ENCODE measurements around the gene IFIT2. TPM values are rescaled to one million over a fixed set of nuclear protein-coding genes. Genes with fewer than 3 reads are reported as not detected.
"Not testable (repeated sequence)": the region's sequence is repeated elsewhere in the genome, so short reads cannot be mapped to it uniquely, and the experiment has no call there.

IFIT2 gene
- total and polyA plus RNA-seq, 2 experiments from 2014 or later = 0.10 TPM; not detected in 1

- TF ChIP-seq REST (IDR thresholded peaks at IDR 0.05; ENCODE audit: unreplicated experiment) (no peak), NANOG (IDR thresholded peaks at IDR 0.05; ENCODE audit: borderline replicate concordance) (no peak), EZH2phosphoT487 (IDR thresholded peaks at IDR 0.05; ENCODE audit: unreplicated experiment) (no peak), ZNF114 (CRISPR knock-in tag; IDR thresholded peaks at IDR 0.05) (no peak), JUNB (IDR thresholded peaks at IDR 0.05; ENCODE audit: unreplicated experiment) (no peak), STAT1 (IDR thresholded peaks at IDR 0.05; ENCODE audit: unreplicated experiment) (no peak), POLR2AphosphoS5 (IDR thresholded peaks at IDR 0.05; ENCODE audit: low read depth) (no peak), ZNF331 (CRISPR knock-in tag; IDR thresholded peaks at IDR 0.05; ENCODE audit: low read depth) (no peak), CREB1 (CRISPR knock-in tag; IDR thresholded peaks at IDR 0.05; ENCODE audit: low read depth) (no peak), EZH2 (IDR thresholded peaks at IDR 0.05; ENCODE audit: low read depth, unreplicated experiment) (no peak), ETS1 (IDR thresholded peaks at IDR 0.05) (no peak)
- TF ChIP-seq, protein P1, sequence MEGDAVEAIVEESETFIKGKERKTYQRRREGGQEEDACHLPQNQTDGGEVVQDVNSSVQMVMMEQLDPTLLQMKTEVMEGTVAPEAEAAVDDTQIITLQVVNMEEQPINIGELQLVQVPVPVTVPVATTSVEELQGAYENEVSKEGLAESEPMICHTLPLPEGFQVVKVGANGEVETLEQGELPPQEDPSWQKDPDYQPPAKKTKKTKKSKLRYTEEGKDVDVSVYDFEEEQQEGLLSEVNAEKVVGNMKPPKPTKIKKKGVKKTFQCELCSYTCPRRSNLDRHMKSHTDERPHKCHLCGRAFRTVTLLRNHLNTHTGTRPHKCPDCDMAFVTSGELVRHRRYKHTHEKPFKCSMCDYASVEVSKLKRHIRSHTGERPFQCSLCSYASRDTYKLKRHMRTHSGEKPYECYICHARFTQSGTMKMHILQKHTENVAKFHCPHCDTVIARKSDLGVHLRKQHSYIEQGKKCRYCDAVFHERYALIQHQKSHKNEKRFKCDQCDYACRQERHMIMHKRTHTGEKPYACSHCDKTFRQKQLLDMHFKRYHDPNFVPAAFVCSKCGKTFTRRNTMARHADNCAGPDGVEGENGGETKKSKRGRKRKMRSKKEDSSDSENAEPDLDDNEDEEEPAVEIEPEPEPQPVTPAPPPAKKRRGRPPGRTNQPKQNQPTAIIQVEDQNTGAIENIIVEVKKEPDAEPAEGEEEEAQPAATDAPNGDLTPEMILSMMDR (conservative IDR thresholded peaks at IDR 0.05; ENCODE audit: low read depth in 2 of 2) = no peak
Measured at GRCh38 chr10:89314676-89315075, 12.8 kb downstream of the IFIT2 start (continued).

GRCh38 chr10:89318047-89318446 lies 16.2 kb downstream of the IFIT2 start:
- peaks cover 10% of the 10 kb centered on the region; the same call in 2 of the 3 replicates for H3K9me3 Mint-ChIP-seq
- H3K9me2 ChIP-seq (ENCODE audit: insufficient read depth); H3K4me1 Mint-ChIP-seq: not testable (repeated sequence)

DNA sequence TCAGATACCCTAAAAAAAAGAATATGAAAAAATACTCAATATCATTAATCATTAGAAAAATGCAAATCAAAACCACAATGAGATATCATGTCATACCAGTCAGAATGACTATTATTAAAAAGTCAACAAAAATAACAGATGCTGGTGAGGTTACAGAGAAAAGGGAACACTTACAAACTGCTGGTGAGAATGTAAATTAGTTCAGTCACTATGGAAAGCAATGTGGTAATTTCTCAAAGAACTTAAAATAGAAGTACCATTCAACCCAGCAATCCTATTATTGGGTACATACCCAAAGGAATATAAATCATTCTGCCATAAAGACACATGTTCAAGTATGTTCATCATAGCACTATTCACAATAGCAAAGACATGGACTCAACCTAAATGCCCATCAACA lies 23.2 kb downstream of the IFIT2 start:
- H3K27me3 ChIP-seq (ENCODE audit: insufficient read depth); H3K4me2 ChIP-seq; H2AFZ ChIP-seq; H3K4me3 ChIP-seq; H3K27ac ChIP-seq (ENCODE audit: low read depth); DNase-seq (ENCODE audit: low spot score); H3K79me2 ChIP-seq (replicated peaks; ENCODE audit: insufficient read depth); H3K27me3 Mint-ChIP-seq (ENCODE audit: insufficient read depth, low read depth, poor library complexity); H3K4me3 Mint-ChIP-seq; H3F3A ChIP-seq (replicated peaks; ENCODE audit: low read depth); H4K20me1 ChIP-seq (replicated peaks; ENCODE audit: insufficient read depth); H3K9me3 Mint-ChIP-seq; H3K27ac Mint-ChIP-seq; ATAC-seq; H3K36me3 ChIP-seq (ENCODE audit: insufficient read depth); H3K36me3 Mint-ChIP-seq (ENCODE audit: low read depth); H3K9me2 ChIP-seq (ENCODE audit: insufficient read depth): not testable (repeated sequence)
- H3K4me1 ChIP-seq (ENCODE audit: insufficient read depth) = peaks cover 16% of the 10 kb centered on the region
- peaks cover 30% of the 10 kb centered on the region for H3K4me1 Mint-ChIP-seq

More at GRCh38 chr10:89318047-89318446, 16.2 kb downstream of the IFIT2 start:
- ATAC-seq; H3K4me2 ChIP-seq; H4K20me1 ChIP-seq (replicated peaks; ENCODE audit: insufficient read depth); H2AFZ ChIP-seq; H3K27me3 ChIP-seq (ENCODE audit: insufficient read depth); H3K27ac ChIP-seq (ENCODE audit: low read depth); H3K36me3 ChIP-seq (ENCODE audit: insufficient read depth); H3K27me3 Mint-ChIP-seq (ENCODE audit: insufficient read depth, low read depth, poor library complexity); H3K27ac Mint-ChIP-seq; H3K36me3 Mint-ChIP-seq (ENCODE audit: low read depth); H3K4me1 ChIP-seq (ENCODE audit: insufficient read depth); H3F3A ChIP-seq (replicated peaks; ENCODE audit: low read depth); H3K79me2 ChIP-seq (replicated peaks; ENCODE audit: insufficient read depth); DNase-seq (ENCODE audit: low spot score); H3K4me3 Mint-ChIP-seq; H3K4me3 ChIP-seq: not testable (repeated sequence)

DNA sequence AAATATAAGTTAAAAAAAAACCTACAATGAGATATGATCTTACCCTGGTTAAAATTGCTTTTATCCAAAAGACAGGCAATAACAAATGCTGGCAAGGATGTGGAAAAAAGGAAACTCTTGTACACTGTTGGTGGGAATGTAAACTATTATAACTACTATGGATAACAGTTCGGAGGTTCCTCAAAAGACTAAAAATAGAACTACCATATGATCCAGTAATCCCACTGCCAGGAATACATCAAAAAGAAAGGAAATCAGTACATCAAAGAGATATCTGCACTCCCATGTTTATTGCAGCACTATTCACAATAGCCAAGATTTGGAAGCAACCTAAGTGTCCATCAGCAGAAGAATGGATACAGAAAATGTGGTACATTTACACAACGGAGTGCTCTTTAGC lies 24.0 kb downstream of the IFIT2 start:
- not testable (repeated sequence) for H3K79me2 ChIP-seq (replicated peaks; ENCODE audit: insufficient read depth); H3K36me3 Mint-ChIP-seq (ENCODE audit: low read depth); H3K27me3 Mint-ChIP-seq (ENCODE audit: insufficient read depth, low read depth, poor library complexity); H3K9me2 ChIP-seq (ENCODE audit: insufficient read depth); ATAC-seq; H3K4me3 ChIP-seq; H3K27me3 ChIP-seq (ENCODE audit: insufficient read depth); H3K9me3 Mint-ChIP-seq; H4K20me1 ChIP-seq (replicated peaks; ENCODE audit: insufficient read depth); H2AFZ ChIP-seq; DNase-seq (ENCODE audit: low spot score); H3F3A ChIP-seq (replicated peaks; ENCODE audit: low read depth); H3K4me3 Mint-ChIP-seq; H3K36me3 ChIP-seq (ENCODE audit: insufficient read depth); H3K4me2 ChIP-seq; H3K27ac Mint-ChIP-seq
- peaks cover 30% of the 10 kb centered on the region for H3K4me1 Mint-ChIP-seq
- Histone ChIP-seq H3K27ac (ENCODE audit: low read depth) (0 out of 2 replicates have a peak overlapping the region, but pooled peaks have one; percentile 29), H3K4me1 (ENCODE audit: insufficient read depth) (peaks cover 16% of the 10 kb centered on the region)

All from GM23338 (cell line).